Endothelial cell of umbilical vein (primary cell): Measurements from ENCODE around the gene LARGE1.

Source experiments
- CTCF ChIP-seq, 2 donors: IDR thresholded peaks; 1 replicate in 1 of 2; 2 replicates in 1 of 2; pipeline ENCODE4 v1.5.1; 2011; ENCODE audit warnings: low read length in 2 of 2, mild to moderate bottlenecking in 2 of 2, moderate library complexity in 2 of 2, control low read depth in 1 of 2, inconsistent platforms in 1 of 2, low read depth in 1 of 2; ENCODE audit not compliant: insufficient read depth in 1 of 2; ENCODE audit errors: extremely low read depth in 1 of 2
- MAX ChIP-seq: IDR thresholded peaks from 2 replicates; pipeline ENCODE4 v1.6.1; 2011; ENCODE audit not compliant: insufficient read depth, insufficient read length
- POLR2AphosphoS5 ChIP-seq: IDR thresholded peaks from 2 replicates; pipeline ENCODE4 v1.6.1; 2012; ENCODE audit warnings: low read depth, mild to moderate bottlenecking, control low read depth, low read length, moderate library complexity; ENCODE audit not compliant: insufficient read depth

GRCh38 chr22:33521879-33522665 lies 398.2 kb downstream of the LARGE1 start:
- TF ChIP-seq CTCF (IDR thresholded peaks at IDR 0.05; ENCODE audit: extremely low read depth in 1 of 2, insufficient read depth in 1 of 2, low read depth in 1 of 2, low read length in 2 of 2) (no peak), POLR2AphosphoS5 (no peak), MAX (no peak)
